Measurements from ENCODE around the gene ATP10A.
"Not testable (repeated sequence)": the region's sequence is repeated elsewhere in the genome, so short reads cannot be mapped to it uniquely, and the experiment has no call there.

The ATP10A gene

GRCh38 chr15:25883463-25884259, 20.5 kb upstream of the ATP10A start:
- no peak for DNase-seq

GRCh38 chr15:25882466-25882865, 19.3 kb upstream of the ATP10A start:
- no peak for DNase-seq

- not testable (repeated sequence) for DNase-seq
Observed at GRCh38 chr15:25880877-25881276, 17.8 kb upstream of the ATP10A start.

- DNase-seq: no peak
Observed at GRCh38 chr15:25880411-25880810, 17.3 kb upstream of the ATP10A start.

- no peak for DNase-seq
Observed at GRCh38 chr15:25879438-25879837, 16.3 kb upstream of the ATP10A start.

GRCh38 chr15:25877681-25878080, 14.6 kb upstream of the ATP10A start:
- DNase-seq: no peak

GRCh38 chr15:25876231-25877140, 13.4 kb upstream of the ATP10A start:
- no peak for DNase-seq

- DNase-seq: no peak
Observed at GRCh38 chr15:25875566-25875965, 12.4 kb upstream of the ATP10A start.

- no peak for DNase-seq
Observed at GRCh38 chr15:25874379-25874778, 11.3 kb upstream of the ATP10A start.

- no peak for DNase-seq
Observed at GRCh38 chr15:25871403-25871802, 8.3 kb upstream of the ATP10A start.

- no peak for DNase-seq
Observed at GRCh38 chr15:25870938-25871337, 7.8 kb upstream of the ATP10A start.

GRCh38 chr15:25869701-25870100, 6.6 kb upstream of the ATP10A start:
- no peak for DNase-seq

- DNase-seq: no peak
Observed at GRCh38 chr15:25866874-25867273, 3.7 kb upstream of the ATP10A start.

- DNase-seq: no peak
Observed at GRCh38 chr15:25866251-25866650, 3.1 kb upstream of the ATP10A start.

GRCh38 chr15:25864966-25865365, 1.8 kb upstream of the ATP10A start:
- no peak for DNase-seq

- no peak for DNase-seq
Observed at GRCh38 chr15:25863968-25864580, 947 bp upstream of the ATP10A start.

GRCh38 chr15:25862472-25863110, 536 bp downstream of the ATP10A start:
- DNase-seq: no peak

- no peak for DNase-seq
Observed at GRCh38 chr15:25862071-25862471, 1.1 kb downstream of the ATP10A start.

- no peak for DNase-seq
Observed at GRCh38 chr15:25860885-25861866, 2.0 kb downstream of the ATP10A start.

- no peak for DNase-seq
Observed at GRCh38 chr15:25859838-25860645, 3.1 kb downstream of the ATP10A start.
